Activated CD4-positive, alpha-beta memory T cell treated with anti-CD3 and anti-CD28 coated beads, Interleukin-2, amount 10 ng/mL, durations not matched to agents 7 days and 5 days (primary cell): ENCODE data around the gene AKAP8. TPM values are rescaled to one million over a fixed set of nuclear protein-coding genes. Genes with fewer than 3 reads are reported as not detected.
"Not testable (repeated sequence)": the region's sequence is repeated elsewhere in the genome, so short reads cannot be mapped to it uniquely, and the experiment has no call there.

Source experiments
- CTCF ChIA-PET: fragments of 350-600 bp; sonication (Branson Sonifier 250); formaldehyde crosslinking; loops from one replicate; lab custom pipeline; 2021; ENCODE audit warnings: antibody characterized with exemption, inconsistent platforms; lab: Charles Lee
- POLR2A ChIA-PET: fragments of 350-600 bp; sonication (Branson Sonifier 250); formaldehyde crosslinking; loops from one replicate; lab custom pipeline; 2021; ENCODE audit warnings: antibody characterized with exemption; lab: Charles Lee
- DNase-seq: peaks from one replicate; pipeline ENCODE4 v3.0.0-alpha.2; 2020
- H3K27ac Mint-ChIP-seq: one replicate; pipeline ENCODE4 v1.8.0; 2021; ENCODE audit warnings: mild to moderate bottlenecking, mixed read lengths
- H3K27me3 Mint-ChIP-seq: one replicate; pipeline ENCODE4 v1.8.0; 2021; ENCODE audit warnings: mixed read lengths
- H3K36me3 Mint-ChIP-seq: one replicate; pipeline ENCODE4 v1.8.0; 2021; ENCODE audit warnings: low read depth, mixed read lengths
- H3K4me1 Mint-ChIP-seq: one replicate; pipeline ENCODE4 v1.8.0; 2021; ENCODE audit warnings: mixed read lengths
- H3K4me3 Mint-ChIP-seq: one replicate; pipeline ENCODE4 v1.8.0; 2021; ENCODE audit warnings: mild to moderate bottlenecking, mixed read lengths
- H3K9me3 Mint-ChIP-seq: one replicate; pipeline ENCODE4 v1.8.0; 2021; ENCODE audit warnings: mixed read lengths
- total RNA-seq, 2 experiments: library from RNA; stranded (reverse); gene quantifications; one replicate each; pipeline ENCODE4 v1.2.3, GENCODE V29; 2021

Gene AKAP8
- total RNA-seq, 2 experiments from 2014 or later, result 43.8 to 45.9 TPM

DNA sequence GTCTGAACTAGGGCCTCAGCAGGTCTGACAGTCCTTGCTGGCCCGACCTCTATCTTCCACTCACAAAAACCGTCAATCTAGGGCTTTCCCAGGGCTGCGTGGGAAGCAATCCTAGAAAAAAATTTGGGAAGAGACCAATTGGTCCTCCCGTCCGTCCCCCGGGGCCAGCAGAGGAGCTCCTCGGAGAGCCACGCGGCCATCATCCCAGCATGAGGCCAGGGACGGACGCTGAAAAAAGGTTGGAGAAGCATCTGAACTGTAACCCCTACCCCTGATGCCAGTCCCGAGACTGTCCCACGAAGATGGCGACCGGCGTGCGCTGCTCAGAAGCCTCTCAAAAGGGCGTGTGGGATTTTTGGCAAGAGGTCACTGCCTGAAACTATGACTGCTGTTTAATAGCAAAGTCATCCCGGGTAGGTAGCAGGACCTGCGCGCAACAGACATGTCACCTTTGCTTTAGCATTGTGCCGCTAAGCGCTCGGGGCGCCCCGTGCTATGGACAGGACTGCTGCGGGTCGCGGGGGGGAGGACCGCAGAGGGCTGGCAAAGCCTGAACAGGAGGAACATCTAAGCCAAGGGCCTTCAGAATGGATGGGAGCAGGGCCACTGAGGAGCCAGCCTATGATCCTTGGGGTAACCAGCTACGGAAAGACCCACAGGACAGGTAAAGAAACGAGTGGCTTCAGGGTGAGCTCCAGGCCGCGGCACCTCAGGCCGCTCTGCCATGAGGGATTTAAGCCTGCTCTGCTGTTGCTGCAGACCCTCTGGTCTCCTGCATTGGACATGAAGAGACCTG, 10.6 kb downstream of the AKAP8 start:
- Mint-ChIP-seq H3K9me3 (no peaks in the 10 kb centered on the region), H3K4me3 (no peak overlapping the region), H3K4me1 (no peaks in the 10 kb centered on the region), H3K36me3 (peaks cover 59% of the 10 kb centered on the region), H3K27ac (no peak overlapping the region), H3K27me3 (no peaks in the 10 kb centered on the region)
- DNase-seq, result no peak
- POLR2A ChIA-PET, result interaction anchor here (1.3 kb wide), 1 partner anchor 11 kb away, joined by 3 read pairs; the partner anchor contains the start of gene AKAP8
- CTCF ChIA-PET, result no interaction called here

DNA sequence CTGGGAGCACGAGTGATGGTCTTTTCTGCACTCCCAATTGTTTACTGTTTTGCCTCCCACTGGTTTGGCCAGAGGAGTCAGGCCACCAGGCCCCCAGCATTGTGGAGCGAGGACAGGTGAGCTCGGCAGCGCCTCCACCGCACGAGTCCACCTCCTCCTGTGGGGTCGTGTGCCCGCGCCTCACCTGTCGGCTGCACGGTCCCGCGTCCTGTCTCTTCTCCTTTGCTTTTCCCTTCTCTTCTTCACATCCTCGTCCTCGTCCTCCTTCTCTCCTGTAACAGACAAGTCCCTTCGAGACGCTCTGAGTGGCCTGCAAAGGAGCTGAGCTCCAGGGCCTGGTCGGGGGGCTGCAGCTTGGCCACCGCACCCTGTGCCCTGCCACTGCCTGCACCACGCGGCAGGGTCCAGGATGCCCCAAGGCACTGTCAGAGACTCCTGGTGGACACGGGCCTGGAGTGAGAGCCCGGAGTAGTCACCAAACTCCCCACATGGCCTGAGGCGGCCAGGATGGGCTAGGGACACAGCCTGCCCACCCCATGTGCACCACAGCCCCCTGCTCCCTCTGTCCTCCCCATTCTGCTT, 11.4 kb downstream of the AKAP8 start:
- Mint-ChIP-seq H3K27me3 (no peaks in the 10 kb centered on the region), H3K4me1 (no peaks in the 10 kb centered on the region), H3K4me3 (no peak overlapping the region), H3K36me3 (peaks cover 57% of the 10 kb centered on the region), H3K27ac (no peak overlapping the region), H3K9me3 (no peaks in the 10 kb centered on the region)
- DNase-seq, result no peak
- ChIA-PET CTCF (no interaction called here), POLR2A (interaction anchor here (1.3 kb wide), 1 partner anchor 12 kb away, joined by 3 read pairs; the partner anchor contains the start of gene AKAP8)

DNA sequence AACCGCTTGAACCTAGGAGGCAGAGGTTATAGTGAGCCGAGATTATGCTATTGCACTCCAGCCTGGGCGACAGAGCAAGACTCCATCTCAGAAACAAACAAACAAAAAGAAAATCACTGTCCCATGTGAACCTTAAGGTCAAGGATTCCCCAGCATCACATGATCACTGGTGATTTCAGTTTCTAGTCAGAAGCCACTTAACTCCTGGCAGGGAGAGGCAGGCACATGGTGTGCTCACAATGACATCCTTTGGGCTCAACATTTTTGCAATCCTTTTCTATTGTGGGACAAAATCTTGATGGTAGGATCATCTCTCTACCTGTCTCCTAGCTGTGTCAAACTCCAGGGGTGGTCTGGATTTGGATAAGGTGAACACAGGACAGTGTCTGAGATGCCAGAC, 12.1 kb downstream of the AKAP8 start:
- DNase-seq, result no peak
- H3K36me3 Mint-ChIP-seq, result peaks cover 52% of the 10 kb centered on the region
- ChIA-PET CTCF (no interaction called here), POLR2A (interaction anchor here (1.3 kb wide), 1 partner anchor 12 kb away, joined by 3 read pairs; the partner anchor contains the start of gene AKAP8)
- no peaks in the 10 kb centered on the region for H3K4me1 Mint-ChIP-seq
- H3K27me3 Mint-ChIP-seq, result no peaks in the 10 kb centered on the region
- H3K27ac Mint-ChIP-seq, result no peak overlapping the region
- no peak overlapping the region for H3K4me3 Mint-ChIP-seq
- no peaks in the 10 kb centered on the region for H3K9me3 Mint-ChIP-seq

DNA sequence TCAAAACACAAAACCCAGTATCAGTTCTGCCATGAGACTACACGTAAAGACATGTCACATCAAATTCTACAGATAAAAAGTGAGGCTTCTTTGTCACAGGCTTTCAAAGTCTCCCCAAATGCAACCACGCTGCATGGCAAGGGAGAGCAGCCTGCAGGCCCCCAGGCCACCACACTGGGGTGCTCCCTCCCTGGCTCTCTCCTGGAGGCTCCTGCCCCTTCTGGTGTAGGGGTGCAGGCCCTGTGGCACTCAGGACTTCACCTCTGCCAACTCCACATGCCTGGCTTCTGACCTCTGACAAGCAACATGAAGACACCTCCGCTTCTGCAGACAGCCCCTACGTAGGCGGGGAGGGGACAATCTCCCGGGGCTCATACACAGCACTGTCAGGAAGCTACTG, 14.3 kb downstream of the AKAP8 start:
- Mint-ChIP-seq H3K27me3 (no peaks in the 10 kb centered on the region), H3K27ac (no peak overlapping the region), H3K9me3 (no peaks in the 10 kb centered on the region), H3K4me3 (no peak overlapping the region), H3K36me3 (peaks cover 59% of the 10 kb centered on the region), H3K4me1 (peaks cover 14% of the 10 kb centered on the region)
- ChIA-PET POLR2A (interaction anchor here (1.4 to 2.4 kb wide), 2 partner anchors 12 to 14 kb away, joined by 4 to 9 read pairs; partner anchors contain the start of gene AKAP8), CTCF (no interaction called here)
- DNase-seq, result no peak

DNA sequence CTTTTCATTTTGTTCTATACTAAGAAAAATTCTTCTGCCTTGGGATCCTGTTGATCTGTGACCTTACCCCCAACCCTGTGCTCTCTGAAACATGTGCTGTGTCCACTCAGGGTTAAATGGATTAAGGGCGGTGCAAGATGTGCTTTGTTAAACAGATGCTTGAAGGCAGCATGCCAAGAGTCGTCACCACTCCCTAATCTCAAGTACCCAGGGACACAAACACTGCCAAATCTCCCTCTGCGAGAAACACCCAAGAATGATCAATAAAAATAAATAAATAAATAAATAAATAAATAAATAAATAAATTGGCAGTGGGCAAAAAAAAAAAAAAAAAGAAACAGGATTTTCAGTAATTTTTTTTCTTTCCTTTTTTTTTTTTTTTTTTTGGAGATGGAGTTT, 15.8 kb downstream of the AKAP8 start:
- H3K4me3 Mint-ChIP-seq, CTCF ChIA-PET, H3K9me3 Mint-ChIP-seq, DNase-seq, H3K27ac Mint-ChIP-seq, H3K27me3 Mint-ChIP-seq: not testable (repeated sequence)
- peaks cover 55% of the 10 kb centered on the region for H3K36me3 Mint-ChIP-seq
- POLR2A ChIA-PET, result interaction anchor here (2.4 kb wide), 1 partner anchor 16 kb away, joined by 9 read pairs; the partner anchor contains the start of gene AKAP8
- peaks cover 21% of the 10 kb centered on the region for H3K4me1 Mint-ChIP-seq

DNA sequence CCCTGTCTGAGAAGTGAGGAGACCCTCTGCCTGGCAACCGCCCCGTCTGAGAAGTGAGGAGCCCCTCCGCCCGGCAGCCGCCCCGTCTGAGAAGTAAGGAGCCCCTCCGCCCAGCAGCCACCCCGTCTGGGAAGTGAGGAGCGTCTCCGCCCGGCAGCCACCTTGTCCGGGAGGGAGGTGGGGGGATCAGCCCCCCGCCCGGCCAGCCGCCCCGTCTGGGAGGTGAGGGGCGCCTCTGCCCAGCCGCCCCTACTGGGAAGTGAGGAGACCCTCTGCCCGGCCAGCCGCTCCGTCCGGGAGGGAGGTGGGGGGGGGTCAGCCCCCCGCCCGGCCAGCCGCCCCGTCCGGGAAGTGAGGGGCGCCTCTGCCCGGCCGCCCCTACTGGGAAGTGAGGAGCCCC, 16.5 kb downstream of the AKAP8 start:
- H3K9me3 Mint-ChIP-seq, DNase-seq, H3K27ac Mint-ChIP-seq, POLR2A ChIA-PET, H3K27me3 Mint-ChIP-seq, H3K4me3 Mint-ChIP-seq, CTCF ChIA-PET: not testable (repeated sequence)
- peaks cover 55% of the 10 kb centered on the region for H3K36me3 Mint-ChIP-seq
- H3K4me1 Mint-ChIP-seq, result peaks cover 21% of the 10 kb centered on the region

DNA sequence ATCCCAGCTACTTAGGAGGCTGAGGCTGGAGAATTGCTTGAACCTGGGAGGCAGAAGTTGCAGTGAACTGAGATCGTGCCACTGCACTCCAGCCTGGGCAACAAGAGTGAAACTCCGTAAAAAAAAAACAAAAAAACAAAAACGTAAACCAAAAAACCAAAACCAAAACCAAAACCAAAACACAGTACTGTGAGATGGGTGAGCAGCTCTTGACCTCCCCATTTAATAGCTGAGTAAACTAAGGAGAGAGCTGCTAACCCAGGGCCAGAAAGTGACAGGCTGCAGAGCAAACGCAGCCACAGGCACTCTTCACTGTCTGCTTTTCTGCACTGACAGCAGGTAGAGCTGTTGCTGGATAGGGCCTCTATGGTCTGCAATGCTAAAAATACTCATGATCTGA, 19.6 kb downstream of the AKAP8 start:
- POLR2A ChIA-PET, result interaction anchor here (1.0 to 5.7 kb wide), 5 partner anchors 11 to 73 kb away, joined by 3 to 49 read pairs (median 5); partner anchors contain the start of genes AKAP8 and BRD4
- H3K36me3 Mint-ChIP-seq, result peaks cover 52% of the 10 kb centered on the region

DNA sequence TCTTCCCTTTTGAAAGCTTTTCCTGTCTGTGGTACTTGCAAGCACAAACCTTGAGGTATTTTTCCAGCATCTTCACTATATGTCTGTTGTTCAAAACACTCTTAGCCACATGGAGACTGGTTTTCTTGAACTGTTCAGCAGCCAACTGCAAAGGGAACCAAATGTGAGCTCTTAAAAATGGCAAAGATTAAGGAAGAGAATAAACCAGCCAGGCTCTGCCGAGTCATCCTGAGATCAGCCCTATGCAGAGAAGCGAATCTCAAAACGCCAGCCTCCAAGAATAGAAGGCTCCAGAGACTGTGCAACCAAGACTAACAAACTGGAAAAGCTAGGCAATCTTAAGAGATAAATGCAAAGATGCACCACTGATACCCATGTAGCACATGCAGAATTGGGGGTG, 20.7 kb downstream of the AKAP8 start:
- DNase-seq, result no peak
- no peaks in the 10 kb centered on the region for H3K9me3 Mint-ChIP-seq
- POLR2A ChIA-PET, result interaction anchor here (1.2 to 5.7 kb wide), 5 partner anchors 10 to 60 kb away, joined by 3 to 49 read pairs (median 6); partner anchors contain the start of genes AKAP8, AKAP8L and BRD4
- H3K27ac Mint-ChIP-seq, result peak overlapping the region; percentile 70
- H3K4me3 Mint-ChIP-seq, result no peak overlapping the region
- CTCF ChIA-PET, result interaction anchor here (0.7 to 4.0 kb wide), 3 partner anchors 20 to 734 kb away, joined by 3 to 18 read pairs (median 5); partner anchors contain the start of gene AKAP8
- H3K27me3 Mint-ChIP-seq, result no peaks in the 10 kb centered on the region
- peaks cover 59% of the 10 kb centered on the region for H3K36me3 Mint-ChIP-seq
- H3K4me1 Mint-ChIP-seq, result peaks cover 21% of the 10 kb centered on the region

More for the DNA sequence above, 19.6 kb downstream of the AKAP8 start:
- H3K9me3 Mint-ChIP-seq, H3K27me3 Mint-ChIP-seq, H3K4me3 Mint-ChIP-seq: not testable (repeated sequence)
- Mint-ChIP-seq H3K27ac (peak overlapping the region; percentile 56), H3K4me1 (peaks cover 21% of the 10 kb centered on the region)
- peak; percentile 21 for DNase-seq
- CTCF ChIA-PET, result interaction anchor here (0.7 to 4.0 kb wide), 4 partner anchors 19 to 196 kb away, joined by 3 to 18 read pairs (median 4); partner anchors contain the start of genes AKAP8 and AKAP8L

DNA sequence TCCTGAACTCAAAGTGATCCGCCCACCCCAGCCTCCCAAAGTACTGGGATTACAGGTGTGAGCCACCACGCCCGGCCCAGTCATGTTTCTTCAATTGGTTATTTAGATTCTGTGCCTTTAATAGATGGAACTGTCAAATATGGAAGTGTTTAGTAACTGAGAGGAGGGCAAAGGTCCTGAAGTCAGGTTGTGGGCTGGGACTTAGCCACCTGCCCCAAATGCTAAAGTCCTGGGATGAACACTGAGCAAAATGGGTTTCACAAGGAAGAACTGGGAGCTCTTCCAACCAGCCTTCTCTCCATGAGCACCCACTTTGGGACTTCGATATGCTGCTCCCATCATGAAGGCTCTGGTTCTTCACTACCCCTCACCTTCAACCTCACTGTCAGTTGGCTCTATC, 21.7 kb downstream of the AKAP8 start:
- no peaks in the 10 kb centered on the region for H3K27me3 Mint-ChIP-seq
- POLR2A ChIA-PET, result interaction anchor here (1.2 to 5.7 kb wide), 4 partner anchors 20 to 61 kb away, joined by 3 to 49 read pairs (median 6); partner anchors contain the start of genes AKAP8, AKAP8L and BRD4
- DNase-seq, result no peak
- no peak overlapping the region for H3K4me3 Mint-ChIP-seq
- no peaks in the 10 kb centered on the region for H3K9me3 Mint-ChIP-seq
- H3K4me1 Mint-ChIP-seq, result peaks cover 21% of the 10 kb centered on the region
- CTCF ChIA-PET, result interaction anchor here (4.0 kb wide), 1 partner anchor 21 kb away, joined by 18 read pairs; the partner anchor contains the start of gene AKAP8
- no peak overlapping the region for H3K27ac Mint-ChIP-seq
- H3K36me3 Mint-ChIP-seq, result peaks cover 59% of the 10 kb centered on the region

DNA sequence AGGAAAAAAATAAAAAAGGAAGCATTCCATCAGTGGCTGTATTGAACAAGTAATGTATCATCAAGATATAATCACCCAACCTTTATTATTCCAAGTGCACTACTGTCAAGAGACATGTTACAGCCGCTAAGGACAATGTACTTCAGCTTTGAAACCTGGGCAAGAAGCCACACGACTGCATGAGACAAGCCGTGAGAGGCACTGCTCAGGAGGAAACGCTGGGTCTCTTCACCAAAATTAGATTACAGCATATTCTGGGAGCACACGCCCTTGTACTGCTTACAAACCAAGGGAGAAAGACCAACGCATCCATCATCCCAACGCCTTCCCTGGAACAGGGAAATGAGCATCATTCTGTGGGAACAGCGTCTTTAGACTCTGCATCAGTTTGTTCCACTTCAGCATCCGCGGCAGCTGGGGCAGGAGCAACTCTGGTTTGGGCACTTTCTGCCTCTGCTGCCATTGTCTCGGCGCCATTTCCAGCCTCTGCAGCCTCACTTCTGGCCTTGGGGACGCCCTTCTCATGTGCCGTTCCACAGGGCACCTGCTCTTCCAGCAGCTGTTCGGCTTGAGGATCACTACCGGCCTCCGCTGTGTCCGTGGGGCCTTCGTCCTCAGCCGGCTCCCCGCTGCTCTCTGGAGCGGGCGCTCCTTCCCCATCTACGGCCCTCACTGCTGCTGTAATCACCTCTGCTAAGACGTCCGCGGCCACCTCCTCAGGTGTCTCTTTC, 24.9 kb downstream of the AKAP8 start:
- Mint-ChIP-seq H3K4me1 (peaks cover 3% of the 10 kb centered on the region), H3K4me3 (no peak overlapping the region), H3K36me3 (peaks cover 47% of the 10 kb centered on the region), H3K27me3 (no peaks in the 10 kb centered on the region), H3K27ac (no peak overlapping the region), H3K9me3 (no peaks in the 10 kb centered on the region)
- no peak for DNase-seq
- POLR2A ChIA-PET, result no interaction called here
- CTCF ChIA-PET, result no interaction called here

DNA sequence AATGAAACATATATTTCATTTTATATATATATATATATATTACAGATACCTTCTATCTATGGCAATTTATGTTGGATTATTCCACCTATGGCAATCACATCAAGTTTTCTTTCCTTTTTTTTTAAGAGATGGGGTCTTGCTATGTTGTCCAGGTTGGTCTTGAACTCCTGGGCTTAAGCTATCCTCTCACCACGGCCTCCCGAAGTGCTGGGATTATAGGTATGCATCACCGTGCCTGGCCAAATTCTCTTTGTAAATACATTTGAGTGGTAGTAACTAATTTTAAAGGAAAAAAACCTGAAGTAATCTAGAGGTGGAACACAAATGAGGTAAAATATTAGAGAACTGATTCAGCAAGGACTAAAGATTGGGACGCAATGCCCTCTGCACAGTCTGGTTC, 25.7 kb downstream of the AKAP8 start:
- Mint-ChIP-seq H3K9me3 (no peaks in the 10 kb centered on the region), H3K27ac (no peak overlapping the region), H3K4me3 (no peak overlapping the region), H3K27me3 (no peaks in the 10 kb centered on the region), H3K4me1 (no peaks in the 10 kb centered on the region), H3K36me3 (peaks cover 42% of the 10 kb centered on the region)
- DNase-seq, result no peak
- ChIA-PET CTCF (no interaction called here), POLR2A (no interaction called here)

DNA sequence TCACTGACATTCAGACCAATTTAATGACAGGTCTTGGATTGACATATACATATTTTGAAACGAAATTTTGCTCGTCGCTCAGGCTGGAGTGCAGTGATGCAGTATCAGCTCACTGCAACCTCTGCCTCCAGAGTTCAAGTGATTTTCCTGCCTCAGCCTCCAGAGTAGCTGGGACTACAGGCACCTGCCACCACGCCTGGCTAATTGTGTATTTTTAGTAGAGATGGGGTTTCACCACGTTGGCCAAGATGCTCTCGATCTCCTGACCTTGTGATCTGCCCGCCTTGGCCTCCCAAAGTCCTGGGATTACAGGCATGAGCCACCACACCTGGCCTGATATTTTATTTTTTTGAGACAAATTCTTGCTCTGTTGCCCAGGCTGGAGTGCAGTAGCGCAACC, 27.1 kb downstream of the AKAP8 start:
- not testable (repeated sequence) for H3K4me1 Mint-ChIP-seq, H3K27ac Mint-ChIP-seq, H3K4me3 Mint-ChIP-seq, DNase-seq, H3K27me3 Mint-ChIP-seq, H3K9me3 Mint-ChIP-seq
- ChIA-PET POLR2A (interaction anchor here (0.9 kb wide), 1 partner anchor 26 kb away, joined by 3 read pairs; no protein-coding TSS in a partner anchor), CTCF (interaction anchor here (0.7 kb wide), 1 partner anchor 261 kb away, joined by 3 read pairs; no protein-coding TSS in a partner anchor)
- H3K36me3 Mint-ChIP-seq, result peaks cover 29% of the 10 kb centered on the region
